GM10266 (cell line): ENCODE results near the gene TKT.

Experiments
- DNase-seq: peaks from one replicate; pipeline ENCODE4 v3.0.0; 2012; ENCODE audit errors: extremely low spot score
- TF ChIP-seq, protein P1 (sequence below): IDR thresholded peaks from 2 replicates; pipeline ENCODE4 v1.5.1; 2012; ENCODE audit warnings: mild to moderate bottlenecking, low read depth; ENCODE audit not compliant: control insufficient read depth, insufficient read depth; ENCODE audit errors: missing control alignments

The TKT gene

GRCh38 chr3:53259427-53260259 is 3.8 kb upstream of the TKT start:
- TF ChIP-seq, protein P1, sequence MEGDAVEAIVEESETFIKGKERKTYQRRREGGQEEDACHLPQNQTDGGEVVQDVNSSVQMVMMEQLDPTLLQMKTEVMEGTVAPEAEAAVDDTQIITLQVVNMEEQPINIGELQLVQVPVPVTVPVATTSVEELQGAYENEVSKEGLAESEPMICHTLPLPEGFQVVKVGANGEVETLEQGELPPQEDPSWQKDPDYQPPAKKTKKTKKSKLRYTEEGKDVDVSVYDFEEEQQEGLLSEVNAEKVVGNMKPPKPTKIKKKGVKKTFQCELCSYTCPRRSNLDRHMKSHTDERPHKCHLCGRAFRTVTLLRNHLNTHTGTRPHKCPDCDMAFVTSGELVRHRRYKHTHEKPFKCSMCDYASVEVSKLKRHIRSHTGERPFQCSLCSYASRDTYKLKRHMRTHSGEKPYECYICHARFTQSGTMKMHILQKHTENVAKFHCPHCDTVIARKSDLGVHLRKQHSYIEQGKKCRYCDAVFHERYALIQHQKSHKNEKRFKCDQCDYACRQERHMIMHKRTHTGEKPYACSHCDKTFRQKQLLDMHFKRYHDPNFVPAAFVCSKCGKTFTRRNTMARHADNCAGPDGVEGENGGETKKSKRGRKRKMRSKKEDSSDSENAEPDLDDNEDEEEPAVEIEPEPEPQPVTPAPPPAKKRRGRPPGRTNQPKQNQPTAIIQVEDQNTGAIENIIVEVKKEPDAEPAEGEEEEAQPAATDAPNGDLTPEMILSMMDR, result no peak
- DNase-seq, result no peak

DNA sequence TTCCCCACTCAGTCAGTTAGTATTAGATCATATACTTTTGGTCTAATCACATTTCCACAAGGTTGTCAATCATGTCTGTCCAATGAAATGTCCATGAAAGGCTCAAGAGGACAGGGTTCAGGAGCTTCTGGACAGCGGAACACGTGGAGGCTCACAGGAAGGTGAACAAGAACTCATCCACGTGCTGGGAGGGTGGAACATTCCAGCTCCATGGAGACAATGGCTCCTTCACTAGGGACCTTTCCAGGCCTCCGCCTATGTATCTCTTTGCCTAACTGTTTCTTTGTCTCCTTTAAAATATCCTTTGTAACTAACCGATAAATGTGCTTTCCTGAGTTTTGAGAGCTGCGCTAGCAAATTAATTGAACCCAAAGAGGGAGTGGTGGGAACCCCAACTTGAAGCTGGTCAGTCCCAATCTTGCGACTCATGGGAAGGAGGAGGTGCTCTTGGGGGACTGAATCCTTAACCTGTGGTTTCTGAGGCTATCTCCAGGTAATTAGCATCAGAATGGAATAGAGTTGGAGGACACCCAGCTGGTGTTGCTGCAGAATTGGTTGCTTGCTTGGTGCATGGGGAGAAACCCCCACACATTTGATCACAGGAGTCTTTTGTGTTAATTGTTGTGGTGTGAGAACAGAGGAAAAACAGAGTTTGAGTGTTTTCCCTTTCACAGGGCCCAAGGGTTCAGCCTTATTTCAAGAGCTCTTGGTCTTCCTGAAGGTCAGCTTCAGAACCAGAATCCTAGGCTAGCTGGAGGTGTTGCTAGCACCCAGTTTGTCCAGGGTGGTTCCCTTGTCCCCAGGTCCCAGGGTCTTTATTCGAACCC is 3.0 kb upstream of the TKT start:
- no peak for DNase-seq
- TF ChIP-seq, protein P1, result no peak

DNA sequence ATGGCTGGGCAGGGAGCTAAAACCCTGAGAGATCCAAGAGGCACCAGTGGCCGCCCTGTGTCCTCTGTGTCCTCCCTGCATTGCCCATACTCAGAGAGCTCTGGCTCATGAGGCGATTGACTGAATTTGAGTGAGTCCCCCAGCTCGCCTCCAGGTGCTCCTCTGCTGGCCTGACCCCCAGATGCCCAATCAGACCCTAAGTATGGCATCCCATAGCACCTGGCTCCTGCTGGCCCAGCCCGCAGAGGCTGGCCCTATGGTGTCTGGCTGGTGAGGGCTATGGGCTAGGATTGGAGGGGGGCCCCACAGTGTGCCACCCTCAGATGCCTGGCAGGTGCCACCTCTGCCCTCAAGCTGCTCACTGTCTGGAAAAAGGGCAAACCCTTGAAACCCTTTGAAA is 1.6 kb upstream of the TKT start:
- DNase-seq, result no peak
- TF ChIP-seq, protein P1, result no peak

GRCh38 chr3:53256704-53257055 is 858 bp upstream of the TKT start:
- TF ChIP-seq, protein P1, result no peak
- no peak for DNase-seq

DNA sequence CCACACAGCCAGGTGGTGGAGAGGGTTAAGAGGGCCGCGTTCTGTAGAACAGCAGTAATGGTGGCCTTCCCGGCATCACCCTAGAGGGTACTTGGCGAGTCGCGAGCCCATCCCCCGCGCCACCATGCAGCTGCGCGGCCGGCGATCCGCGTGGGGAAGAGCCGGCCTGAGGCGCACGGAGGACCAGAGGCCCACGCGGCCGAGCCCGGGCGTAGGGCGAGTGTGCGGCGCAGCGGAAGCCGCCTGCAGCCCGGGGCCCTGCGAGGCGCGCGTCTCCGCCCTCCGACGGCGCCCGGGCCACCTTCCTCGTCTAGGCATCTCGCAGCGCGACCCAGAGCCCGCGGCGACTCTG is 423 bp downstream of the TKT start:
- TF ChIP-seq, protein P1, result no peak
- DNase-seq, result peak; percentile 66

DNA sequence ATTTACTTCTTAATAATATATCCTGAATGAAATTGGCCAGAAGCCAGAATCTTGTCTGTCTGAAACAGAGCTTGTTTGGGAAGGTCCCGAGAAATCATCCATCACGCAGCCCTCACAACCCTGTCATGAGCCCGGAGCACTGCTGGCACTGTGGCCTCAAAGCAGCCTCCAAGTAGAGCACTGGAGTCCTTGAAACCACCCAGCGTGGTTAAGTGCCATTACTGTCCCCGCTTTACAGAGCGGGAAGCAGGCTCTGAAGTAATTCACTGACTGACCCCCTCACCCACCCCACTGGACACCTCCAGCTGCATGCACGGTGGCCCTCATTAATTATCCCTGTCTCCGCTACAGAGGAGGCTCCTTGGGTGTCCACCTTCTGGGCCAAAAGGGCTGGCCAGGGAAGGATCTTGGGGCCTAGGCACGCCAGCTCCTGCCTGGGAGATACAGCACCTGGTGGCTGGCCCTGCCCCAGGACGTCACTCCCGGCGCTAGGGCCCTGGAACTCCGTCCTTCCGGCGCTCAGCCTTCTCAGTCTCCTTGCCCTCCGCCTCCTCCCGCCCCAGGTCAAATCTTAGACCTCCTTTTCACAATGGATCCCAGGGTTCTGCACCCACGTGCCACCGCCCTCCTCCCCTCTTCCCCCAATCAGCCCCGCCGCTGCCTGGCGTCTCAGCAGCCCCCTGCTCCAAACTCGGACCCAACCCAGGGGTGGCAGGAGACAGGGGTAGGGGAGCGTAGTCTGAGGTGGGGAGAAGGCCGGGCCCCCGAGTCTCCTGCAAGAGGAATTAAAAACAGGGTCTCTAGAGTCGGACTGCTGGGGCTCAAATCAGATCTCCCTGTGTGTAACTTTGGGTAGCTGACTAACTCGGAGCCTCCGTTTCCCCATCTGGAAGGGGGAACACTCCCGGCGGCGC is 1.1 kb downstream of the TKT start:
- TF ChIP-seq, protein P1, result no peak
- peak; percentile 86 for DNase-seq
